Measurements from ENCODE around the gene PCAT6. TPM values are rescaled to one million over a fixed set of nuclear protein-coding genes. Genes with fewer than 3 reads are reported as not detected.

The PCAT6 gene
- total and polyA plus RNA-seq, 2 donors (not counting 1 experiment from before 2014, with no cell fraction given): 1.1 to 1.6 TPM

GRCh38 chr1:202806845-202807450 lies 3.8 kb upstream of the PCAT6 start:
- H3K36me3 ChIP-seq (replicated peaks in 1 of 2; ENCODE audit: control extremely low read depth in 1 of 2, control insufficient read depth in 1 of 2, extremely low read depth in 1 of 2, insufficient read depth in 2 of 2, low read length in 1 of 2): no peaks in the 10 kb centered on the region
- intact Hi-C loops (cut with micrococcal nuclease): no loop called here
- H3K79me2 ChIP-seq (ENCODE audit: control insufficient read depth, insufficient read depth, low read length): peaks cover 68% of the 10 kb centered on the region
- peak overlapping the region; percentile 27 for H3K27ac Mint-ChIP-seq
- ATAC-seq (ENCODE audit: low read depth) (no peak), DNase-seq (peak; percentile 44)
- peaks cover 0 to 10% (median 0%) of the 10 kb centered on the region in 4 experiments for H3K27me3 ChIP-seq (replicated peaks in 1 of 4; ENCODE audit: control extremely low read depth in 1 of 4, control insufficient read depth in 3 of 4, insufficient read depth in 4 of 4, low read length in 3 of 4)
- peaks cover 0 to 4% (median 0%) of the 10 kb centered on the region in 3 donors for H3K9me3 ChIP-seq (ENCODE audit: control extremely low read depth in 1 of 3, control insufficient read depth in 2 of 3, insufficient read depth in 1 of 3, low read length in 2 of 3)
- H4K20me1 ChIP-seq (ENCODE audit: control insufficient read depth, insufficient read depth, low read length, poor library complexity, severe bottlenecking): peaks cover 22% of the 10 kb centered on the region
- CTCF ChIA-PET: interaction anchor here (0.5 kb wide), 1 partner anchor 34 kb away, joined by 6 read pairs; no protein-coding TSS in a partner anchor
- WGBS (ENCODE audit: insufficient coverage): 3% methylated on average over 43 of the region's 51 CpGs
- H3K27me3 Mint-ChIP-seq: no peaks in the 10 kb centered on the region
- peak overlapping the region; percentile 82 for H2AFZ ChIP-seq (ENCODE audit: insufficient read depth, low read depth, low read length, poor library complexity, severe bottlenecking)
- H3K4me1 Mint-ChIP-seq: peaks cover 52% of the 10 kb centered on the region
- H3K4me3 ChIP-seq (ENCODE audit: control extremely low read depth in 1 of 5, extremely low read depth in 1 of 5, insufficient read depth in 1 of 5, low read depth in 2 of 5, low read length in 4 of 5): peak overlapping the region; percentile 58 to 85 (median 65)
- no peak for TF ChIP-seq CTCF (IDR thresholded peaks at IDR 0.05)
- no peak for TF ChIP-seq EZH2 (IDR thresholded peaks at IDR 0.05; ENCODE audit: borderline replicate concordance, insufficient read depth, low read depth, low read length, poor library complexity, severe bottlenecking)
- H3K4me3 Mint-ChIP-seq: peak overlapping the region; percentile 88
- H3K4me2 ChIP-seq (replicated peaks; ENCODE audit: low read depth, low read length, poor library complexity, severe bottlenecking): peak overlapping the region; percentile 77
- peaks cover 34 to 35% of the 10 kb centered on the region in 2 donors for H3K4me1 ChIP-seq (ENCODE audit: control insufficient read depth in 2 of 2, insufficient read depth in 2 of 2, low read length in 2 of 2)
- peak overlapping the region; percentile 79 for H3K9ac ChIP-seq (ENCODE audit: low read length)
- peak overlapping the region; percentile 31 to 77 for H3K27ac ChIP-seq (ENCODE audit: low read length in 2 of 2)
- no peaks in the 10 kb centered on the region for H3K9me3 Mint-ChIP-seq (ENCODE audit: insufficient read depth)
- POLR2A ChIA-PET: no interaction called here

GRCh38 chr1:202807451-202807925 lies 3.3 kb upstream of the PCAT6 start:
- Histone ChIP-seq H4K20me1 (ENCODE audit: control insufficient read depth, insufficient read depth, low read length, poor library complexity, severe bottlenecking) (peaks cover 22% of the 10 kb centered on the region), H3K4me3 (ENCODE audit: control extremely low read depth in 1 of 5, extremely low read depth in 1 of 5, insufficient read depth in 1 of 5, low read depth in 2 of 5, low read length in 4 of 5) (peak overlapping the region; percentile 28 to 85 (median 65)), H3K4me1 (ENCODE audit: control insufficient read depth in 2 of 2, insufficient read depth in 2 of 2, low read length in 2 of 2) (peaks cover 34 to 35% of the 10 kb centered on the region in 2 donors), H3K9me3 (ENCODE audit: control extremely low read depth in 1 of 3, control insufficient read depth in 2 of 3, insufficient read depth in 1 of 3, low read length in 2 of 3) (peaks cover 0 to 4% (median 0%) of the 10 kb centered on the region in 3 donors), H3K79me2 (ENCODE audit: control insufficient read depth, insufficient read depth, low read length) (peaks cover 62% of the 10 kb centered on the region), H3K27ac (ENCODE audit: low read length in 2 of 2) (peak overlapping the region; percentile 8 to 77), H2AFZ (ENCODE audit: insufficient read depth, low read depth, low read length, poor library complexity, severe bottlenecking) (peak overlapping the region; percentile 82), H3K36me3 (replicated peaks in 1 of 2; ENCODE audit: control extremely low read depth in 1 of 2, control insufficient read depth in 1 of 2, extremely low read depth in 1 of 2, insufficient read depth in 2 of 2, low read length in 1 of 2) (no peaks in the 10 kb centered on the region), H3K4me2 (replicated peaks; ENCODE audit: low read depth, low read length, poor library complexity, severe bottlenecking) (peak overlapping the region; percentile 77), H3K9ac (ENCODE audit: low read length) (peak overlapping the region; percentile 79), H3K27me3 (replicated peaks in 1 of 4; ENCODE audit: control extremely low read depth in 1 of 4, control insufficient read depth in 3 of 4, insufficient read depth in 4 of 4, low read length in 3 of 4) (peaks cover 0 to 15% (median 2%) of the 10 kb centered on the region in 4 experiments)
- H3K9me3 Mint-ChIP-seq (ENCODE audit: insufficient read depth): no peaks in the 10 kb centered on the region
- H3K27me3 Mint-ChIP-seq: no peaks in the 10 kb centered on the region
- WGBS (ENCODE audit: insufficient coverage): under 1% methylated on average over 30 of the region's 45 CpGs
- ATAC-seq (ENCODE audit: low read depth): peak; percentile 5
- POLR2A ChIA-PET: interaction anchor here (0.6 to 0.8 kb wide), 2 partner anchors 79 to 81 kb away, joined by 3 read pairs; partner anchors contain the start of gene RABIF
- peak overlapping the region; percentile 67 for H3K27ac Mint-ChIP-seq
- DNase-seq: peak; percentile 61
- CTCF ChIA-PET: no interaction called here
- intact Hi-C loops (cut with micrococcal nuclease): no loop called here
- peaks cover 50% of the 10 kb centered on the region for H3K4me1 Mint-ChIP-seq
- H3K4me3 Mint-ChIP-seq: peak overlapping the region; percentile 87
- no peak for TF ChIP-seq EZH2 (IDR thresholded peaks at IDR 0.05; ENCODE audit: borderline replicate concordance, insufficient read depth, low read depth, low read length, poor library complexity, severe bottlenecking)
- no peak for TF ChIP-seq CTCF (IDR thresholded peaks at IDR 0.05)
